Neural crest cell (in vitro differentiated cells): Measurements from ENCODE around the gene CHCHD6. TPM values are rescaled to one million over a fixed set of nuclear protein-coding genes. Genes with fewer than 3 reads are reported as not detected.

ENCODE experiments used
- DNase-seq: peaks from one replicate; pipeline ENCODE4 v3.0.0; 2021; ENCODE audit warnings: low read depth, mixed read lengths, low spot score
- H3K27ac Mint-ChIP-seq: one replicate; pipeline ENCODE4 v1.8.0; 2021; ENCODE audit warnings: mild to moderate bottlenecking, mixed read lengths; ENCODE audit not compliant: unreplicated experiment
- H3K27me3 Mint-ChIP-seq: 2 replicates; pipeline ENCODE4 v1.8.0; 2021; ENCODE audit warnings: low read depth, mild to moderate bottlenecking, mixed read lengths
- H3K36me3 Mint-ChIP-seq: 2 replicates; pipeline ENCODE4 v1.8.0; 2021; ENCODE audit warnings: low read depth, mild to moderate bottlenecking, mixed read lengths
- H3K4me1 Mint-ChIP-seq: 2 replicates; pipeline ENCODE4 v1.8.0; 2021; ENCODE audit warnings: mixed read lengths
- H3K4me3 Mint-ChIP-seq: one replicate; pipeline ENCODE4 v1.8.0; 2021; ENCODE audit warnings: mild to moderate bottlenecking, mixed read lengths
- H3K9me3 Mint-ChIP-seq: 2 replicates; pipeline ENCODE4 v1.8.0; 2021; ENCODE audit warnings: mixed read lengths
- CTCF ChIP-seq: fragments of 200-600 bp; sonication (generic); conservative IDR thresholded peaks from 2 replicates; pipeline ENCODE4 v1.5.0; 2021; ENCODE audit warnings: antibody characterized with exemption, mild to moderate bottlenecking
- total RNA-seq: library from RNA; stranded (reverse); gene quantifications from 2 replicates; pipeline ENCODE4 v1.2.1, GENCODE V29; 2021

The CHCHD6 gene
- total RNA-seq, 1 donor from 2014 or later = 32.9 TPM

- Mint-ChIP-seq H3K27ac (no peak overlapping the region), H3K36me3 (peaks cover 2% of the 10 kb centered on the region), H3K4me3 (no peak overlapping the region), H3K9me3 (peaks cover 4% of the 10 kb centered on the region), H3K27me3 (peaks cover 7% of the 10 kb centered on the region), H3K4me1 (peaks cover 9% of the 10 kb centered on the region)
- TF ChIP-seq CTCF = no peak
- DNase-seq = no peak
Observed at GRCh38 chr3:126657901-126658300, 46.1 kb upstream of the CHCHD6 start.

- no peak for TF ChIP-seq CTCF
- H3K4me1 Mint-ChIP-seq = peaks cover 9% of the 10 kb centered on the region
- no peak overlapping the region for H3K4me3 Mint-ChIP-seq
- no peak overlapping the region for H3K27ac Mint-ChIP-seq
- H3K27me3 Mint-ChIP-seq = peaks cover 7% of the 10 kb centered on the region
- peaks cover 4% of the 10 kb centered on the region for H3K9me3 Mint-ChIP-seq
- no peak for DNase-seq
- H3K36me3 Mint-ChIP-seq = peaks cover 2% of the 10 kb centered on the region
Observed at GRCh38 chr3:126658584-126658983, 45.5 kb upstream of the CHCHD6 start.

GRCh38 chr3:126659915-126660886 lies 43.8 kb upstream of the CHCHD6 start:
- TF ChIP-seq CTCF = peak; percentile 38
- H3K9me3 Mint-ChIP-seq = peaks cover 4% of the 10 kb centered on the region
- peaks cover 7% of the 10 kb centered on the region for H3K27me3 Mint-ChIP-seq
- H3K36me3 Mint-ChIP-seq = peaks cover 2% of the 10 kb centered on the region
- H3K4me3 Mint-ChIP-seq = no peak overlapping the region
- peaks cover 2% of the 10 kb centered on the region for H3K4me1 Mint-ChIP-seq
- no peak for DNase-seq
- H3K27ac Mint-ChIP-seq = no peak overlapping the region

- no peak for TF ChIP-seq CTCF
- peaks cover 7% of the 10 kb centered on the region for H3K27me3 Mint-ChIP-seq
- peaks cover 4% of the 10 kb centered on the region for H3K9me3 Mint-ChIP-seq
- no peaks in the 10 kb centered on the region for H3K4me1 Mint-ChIP-seq
- peaks cover 2% of the 10 kb centered on the region for H3K36me3 Mint-ChIP-seq
- H3K27ac Mint-ChIP-seq = no peak overlapping the region
- DNase-seq = no peak
- H3K4me3 Mint-ChIP-seq = no peak overlapping the region
Observed at GRCh38 chr3:126661532-126662364, 42.3 kb upstream of the CHCHD6 start.

GRCh38 chr3:126663257-126663656 lies 40.8 kb upstream of the CHCHD6 start:
- TF ChIP-seq CTCF = no peak
- H3K27ac Mint-ChIP-seq = no peak overlapping the region
- no peak for DNase-seq
- peaks cover 4% of the 10 kb centered on the region for H3K9me3 Mint-ChIP-seq
- peaks cover 2% of the 10 kb centered on the region for H3K36me3 Mint-ChIP-seq
- no peak overlapping the region for H3K4me3 Mint-ChIP-seq
- H3K4me1 Mint-ChIP-seq = no peaks in the 10 kb centered on the region
- H3K27me3 Mint-ChIP-seq = peaks cover 7% of the 10 kb centered on the region
